GM19023 (cell line): ENCODE measurements around the gene STK35.

ENCODE experiments used
- ATAC-seq: cut with Tn5 transposase; IDR thresholded peaks from one replicate; pipeline ENCODE4 v1.9.1; 2021; ENCODE audit warnings: mild to moderate bottlenecking, moderate library complexity; ENCODE audit not compliant: unreplicated experiment

The STK35 gene

GRCh38 chr20:2132461-2132901 lies 30.9 kb downstream of the STK35 start:
- no peak for ATAC-seq

- no peak for ATAC-seq
Observed at GRCh38 chr20:2133318-2134183, 31.9 kb downstream of the STK35 start.

- ATAC-seq: no peak
Observed at GRCh38 chr20:2135013-2135412, 33.4 kb downstream of the STK35 start.

GRCh38 chr20:2136275-2136674 lies 34.6 kb downstream of the STK35 start:
- no peak for ATAC-seq

- ATAC-seq: no peak
Observed at GRCh38 chr20:2137552-2138201, 36.0 kb downstream of the STK35 start.

- ATAC-seq: no peak
Observed at GRCh38 chr20:2138396-2138795, 36.8 kb downstream of the STK35 start.

- no peak for ATAC-seq
Observed at GRCh38 chr20:2139250-2139649, 37.6 kb downstream of the STK35 start.

- no peak for ATAC-seq
Observed at GRCh38 chr20:2139736-2140135, 38.1 kb downstream of the STK35 start.

- no peak for ATAC-seq
Observed at GRCh38 chr20:2140561-2140960, 38.9 kb downstream of the STK35 start.

- ATAC-seq: no peak
Observed at GRCh38 chr20:2141600-2142575, 40.3 kb downstream of the STK35 start.

- no peak for ATAC-seq
Observed at GRCh38 chr20:2142649-2143048, 41.0 kb downstream of the STK35 start.

GRCh38 chr20:2143594-2143993 lies 42.0 kb downstream of the STK35 start:
- no peak for ATAC-seq

- ATAC-seq: no peak
Observed at GRCh38 chr20:2144850-2145249, 43.2 kb downstream of the STK35 start.

- ATAC-seq: no peak
Observed at GRCh38 chr20:2145376-2145775, 43.7 kb downstream of the STK35 start.

GRCh38 chr20:2146080-2146867 lies 44.6 kb downstream of the STK35 start:
- no peak for ATAC-seq

GRCh38 chr20:2149507-2149906 lies 47.9 kb downstream of the STK35 start:
- no peak for ATAC-seq

GRCh38 chr20:2150660-2151059 lies 49.0 kb downstream of the STK35 start:
- ATAC-seq: no peak

GRCh38 chr20:2151858-2152281 lies 50.2 kb downstream of the STK35 start:
- ATAC-seq: no peak

- ATAC-seq: no peak
Observed at GRCh38 chr20:2152317-2152716, 50.7 kb downstream of the STK35 start.

GRCh38 chr20:2153326-2153725 lies 51.7 kb downstream of the STK35 start:
- ATAC-seq: no peak
